OCI-LY3 (cell line): Measurements from ENCODE around the gene SCARB1.

Experiments used
- EZH2phosphoT487 ChIP-seq: fragments of 200-600 bp; shearing (Covaris generic); IDR thresholded peaks from 2 replicates; pipeline ENCODE4 v1.6.1; 2018; ENCODE audit warnings: antibody characterized with exemption, mixed run types, low read depth
- TF ChIP-seq, protein P1 (sequence below): fragments of 200-600, 300-600 bp; sonication (generic); IDR thresholded peaks from 2 replicates; pipeline ENCODE4 v1.5.1; 2014; ENCODE audit warnings: antibody characterized with exemption, low read length, low read depth

DNA sequence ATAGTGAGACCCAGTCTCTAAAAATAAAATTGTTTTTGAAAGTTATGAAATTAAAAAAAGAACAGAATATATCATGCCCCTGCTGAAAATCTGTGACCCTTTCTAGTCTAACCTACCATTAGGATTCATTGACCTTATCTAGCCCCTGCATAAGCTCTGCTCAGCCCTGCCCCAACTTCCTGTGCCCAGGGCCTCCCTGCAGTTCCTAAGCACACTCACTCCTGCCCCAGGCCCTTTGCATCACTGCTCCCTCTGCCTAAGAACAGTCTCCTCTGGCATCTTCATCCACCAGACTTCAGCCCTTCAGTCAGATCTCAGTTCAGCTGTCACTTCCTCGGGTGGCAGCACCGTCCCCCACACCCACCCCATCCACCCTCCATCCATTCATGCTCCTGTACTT lies 55.4 kb downstream of the SCARB1 start:
- TF ChIP-seq, protein P1, sequence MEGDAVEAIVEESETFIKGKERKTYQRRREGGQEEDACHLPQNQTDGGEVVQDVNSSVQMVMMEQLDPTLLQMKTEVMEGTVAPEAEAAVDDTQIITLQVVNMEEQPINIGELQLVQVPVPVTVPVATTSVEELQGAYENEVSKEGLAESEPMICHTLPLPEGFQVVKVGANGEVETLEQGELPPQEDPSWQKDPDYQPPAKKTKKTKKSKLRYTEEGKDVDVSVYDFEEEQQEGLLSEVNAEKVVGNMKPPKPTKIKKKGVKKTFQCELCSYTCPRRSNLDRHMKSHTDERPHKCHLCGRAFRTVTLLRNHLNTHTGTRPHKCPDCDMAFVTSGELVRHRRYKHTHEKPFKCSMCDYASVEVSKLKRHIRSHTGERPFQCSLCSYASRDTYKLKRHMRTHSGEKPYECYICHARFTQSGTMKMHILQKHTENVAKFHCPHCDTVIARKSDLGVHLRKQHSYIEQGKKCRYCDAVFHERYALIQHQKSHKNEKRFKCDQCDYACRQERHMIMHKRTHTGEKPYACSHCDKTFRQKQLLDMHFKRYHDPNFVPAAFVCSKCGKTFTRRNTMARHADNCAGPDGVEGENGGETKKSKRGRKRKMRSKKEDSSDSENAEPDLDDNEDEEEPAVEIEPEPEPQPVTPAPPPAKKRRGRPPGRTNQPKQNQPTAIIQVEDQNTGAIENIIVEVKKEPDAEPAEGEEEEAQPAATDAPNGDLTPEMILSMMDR, result no peak
- no peak for TF ChIP-seq EZH2phosphoT487
